ENCODE measurements around the gene S100A1. TPM values are rescaled to one million over a fixed set of nuclear protein-coding genes. Genes with fewer than 3 reads are reported as not detected.

Gene S100A1
- total RNA-seq, 1 donor = not detected

DNA sequence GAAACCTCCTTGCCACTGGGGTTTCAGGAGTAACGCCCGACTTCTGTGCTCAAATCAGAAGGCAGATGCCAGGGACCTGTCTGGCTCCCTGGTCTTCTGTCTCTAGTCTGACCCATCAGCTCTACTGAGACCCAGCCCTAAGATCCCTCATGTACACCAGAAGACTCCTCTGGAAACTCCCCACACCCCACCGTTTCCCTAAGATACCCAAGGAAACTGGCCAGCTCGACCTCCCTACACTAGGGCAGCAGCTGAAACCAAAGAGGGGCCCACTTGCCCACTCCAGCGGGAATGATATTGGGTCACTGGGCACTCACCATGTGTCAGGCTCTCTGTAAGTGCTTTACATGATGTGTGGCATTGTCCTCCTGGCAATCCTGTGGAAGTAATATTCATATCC is 14.8 kb upstream of the S100A1 start:
- TF ChIP-seq, protein P1, sequence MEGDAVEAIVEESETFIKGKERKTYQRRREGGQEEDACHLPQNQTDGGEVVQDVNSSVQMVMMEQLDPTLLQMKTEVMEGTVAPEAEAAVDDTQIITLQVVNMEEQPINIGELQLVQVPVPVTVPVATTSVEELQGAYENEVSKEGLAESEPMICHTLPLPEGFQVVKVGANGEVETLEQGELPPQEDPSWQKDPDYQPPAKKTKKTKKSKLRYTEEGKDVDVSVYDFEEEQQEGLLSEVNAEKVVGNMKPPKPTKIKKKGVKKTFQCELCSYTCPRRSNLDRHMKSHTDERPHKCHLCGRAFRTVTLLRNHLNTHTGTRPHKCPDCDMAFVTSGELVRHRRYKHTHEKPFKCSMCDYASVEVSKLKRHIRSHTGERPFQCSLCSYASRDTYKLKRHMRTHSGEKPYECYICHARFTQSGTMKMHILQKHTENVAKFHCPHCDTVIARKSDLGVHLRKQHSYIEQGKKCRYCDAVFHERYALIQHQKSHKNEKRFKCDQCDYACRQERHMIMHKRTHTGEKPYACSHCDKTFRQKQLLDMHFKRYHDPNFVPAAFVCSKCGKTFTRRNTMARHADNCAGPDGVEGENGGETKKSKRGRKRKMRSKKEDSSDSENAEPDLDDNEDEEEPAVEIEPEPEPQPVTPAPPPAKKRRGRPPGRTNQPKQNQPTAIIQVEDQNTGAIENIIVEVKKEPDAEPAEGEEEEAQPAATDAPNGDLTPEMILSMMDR (IDR thresholded peaks at IDR 0.05; ENCODE audit: insufficient read depth, low read depth, low read length) = no peak
- peak overlapping the region; percentile 62 for H3K4me3 ChIP-seq (ENCODE audit: low read depth, low read length)
- no peak for DNase-seq (ENCODE audit: low read depth)

DNA sequence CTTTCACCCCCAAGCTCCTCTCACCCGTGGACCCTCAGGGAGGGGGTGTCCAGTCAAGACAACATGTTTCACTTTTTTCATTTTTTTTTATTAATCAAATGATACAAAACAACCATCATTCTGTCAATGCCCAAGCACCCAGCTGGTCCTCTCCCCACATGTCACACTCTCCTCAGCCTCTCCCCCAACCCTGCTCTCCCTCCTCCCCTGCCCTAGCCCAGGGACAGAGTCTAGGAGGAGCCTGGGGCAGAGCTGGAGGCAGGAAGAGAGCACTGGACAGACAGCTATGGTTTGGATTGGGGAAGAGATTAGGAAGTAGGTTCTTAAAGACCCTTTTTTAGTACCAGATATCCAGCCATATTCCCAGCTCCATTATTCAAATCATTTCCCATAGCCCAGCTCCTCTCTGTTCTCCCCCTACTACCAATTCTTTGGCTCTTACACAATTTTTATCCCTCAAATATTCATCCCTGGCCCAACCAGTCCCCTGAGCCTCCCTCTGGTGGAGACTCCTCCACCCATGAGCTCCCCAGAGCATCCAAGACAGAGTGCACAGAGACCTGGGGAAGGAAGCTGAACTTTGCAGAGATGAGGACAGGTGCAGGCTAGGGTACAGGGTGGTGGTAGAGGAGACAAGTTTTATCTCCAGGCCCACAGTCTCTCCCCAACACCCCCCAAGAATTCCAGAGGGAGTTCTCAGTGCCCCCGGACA is 13.9 kb upstream of the S100A1 start:
- no peak overlapping the region for H3K4me3 ChIP-seq (ENCODE audit: low read depth, low read length)
- no peak for DNase-seq (ENCODE audit: low read depth)
- TF ChIP-seq, protein P1 (IDR thresholded peaks at IDR 0.05; ENCODE audit: insufficient read depth, low read depth, low read length) = peak; percentile 12

DNA sequence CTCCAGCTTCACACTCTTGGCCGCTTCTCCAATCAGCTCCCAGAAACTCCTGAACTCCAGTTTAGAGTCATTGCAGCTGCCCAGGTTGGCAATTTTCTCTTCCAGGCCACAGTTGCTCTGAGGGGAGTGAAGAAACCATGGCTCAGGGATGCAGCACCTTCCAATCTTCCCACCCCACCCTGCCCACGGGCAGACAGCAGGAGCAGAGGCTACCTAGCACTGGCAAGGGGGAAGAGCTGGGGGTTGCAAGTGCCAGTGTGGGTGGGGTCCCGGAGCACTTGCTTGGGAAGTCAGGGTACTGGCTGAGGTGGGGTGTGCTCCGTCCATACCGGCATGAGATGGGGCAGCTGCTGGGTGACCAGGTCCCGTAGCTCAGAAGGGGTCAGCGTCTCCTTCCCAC is 13.3 kb upstream of the S100A1 start:
- DNase-seq (ENCODE audit: low read depth) = no peak
- no peak overlapping the region for H3K4me3 ChIP-seq (ENCODE audit: low read depth, low read length)
- TF ChIP-seq, protein P1 (IDR thresholded peaks at IDR 0.05; ENCODE audit: insufficient read depth, low read depth, low read length) = no peak

DNA sequence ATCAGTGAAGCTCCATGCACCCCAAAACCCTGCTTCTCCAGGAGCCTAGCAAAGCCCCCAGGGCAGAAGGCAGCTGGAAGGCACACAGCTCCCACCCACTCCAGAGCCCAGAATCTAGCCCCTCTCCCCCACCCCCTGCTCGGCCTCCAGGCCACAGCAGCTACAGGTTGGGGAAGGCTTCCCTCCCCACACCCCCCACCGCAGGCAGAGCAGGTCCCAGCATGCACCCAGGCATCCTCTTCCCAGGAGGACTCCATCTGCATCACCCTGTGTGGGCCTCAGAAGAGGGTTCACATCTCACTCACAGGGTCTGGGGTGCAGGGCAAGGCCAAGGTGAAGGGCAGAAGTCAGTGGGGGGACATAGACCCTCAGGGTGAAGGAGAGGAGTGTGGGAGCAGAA is 12.8 kb upstream of the S100A1 start:
- DNase-seq (ENCODE audit: low read depth) = no peak
- TF ChIP-seq, protein P1 (IDR thresholded peaks at IDR 0.05; ENCODE audit: insufficient read depth, low read depth, low read length) = no peak
- no peak overlapping the region for H3K4me3 ChIP-seq (ENCODE audit: low read depth, low read length)

DNA sequence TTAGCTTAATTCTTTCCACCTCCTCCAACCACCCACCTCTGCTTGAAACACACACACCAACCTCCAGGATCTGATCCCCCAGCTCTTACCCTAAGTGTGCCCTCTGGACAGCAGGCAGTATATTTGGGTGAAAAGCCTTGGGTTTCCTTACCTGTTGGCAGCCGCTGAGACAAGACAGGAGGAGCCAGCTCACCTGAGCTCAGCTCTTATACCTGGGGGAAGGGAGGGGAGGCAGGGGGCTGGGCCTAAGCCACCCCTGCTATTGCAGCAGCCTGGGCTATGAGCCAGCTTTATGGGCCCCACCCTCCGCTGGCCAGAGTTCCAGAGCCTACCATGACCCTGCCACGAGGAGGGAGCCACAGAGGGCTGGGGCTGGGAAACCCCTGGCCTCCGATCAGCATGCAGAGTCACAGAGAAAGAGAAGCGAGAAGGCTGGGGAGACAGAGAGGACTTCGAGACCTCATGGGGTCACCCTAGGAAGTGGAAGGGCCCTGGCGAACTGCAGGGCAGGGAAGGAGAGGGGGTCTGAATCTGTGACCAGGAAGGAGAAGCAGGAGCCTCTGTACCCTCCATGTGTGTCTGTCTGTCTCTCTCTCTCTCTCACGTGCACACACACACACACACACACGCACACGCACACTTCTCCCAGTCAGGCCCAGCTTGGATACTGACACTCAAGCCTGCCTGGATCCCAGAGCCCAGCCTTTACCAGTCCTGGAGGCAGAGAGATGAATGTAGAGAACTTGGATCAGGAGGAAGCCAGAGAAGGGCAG is 11.9 kb upstream of the S100A1 start, which contains the start of gene S100A14:
TSS of gene S100A14 (minus strand) at position 182 of the 773 bp plus-strand sequence. CDS start 467 bp downstream, outside the sequence.
- TF ChIP-seq, protein P1 (IDR thresholded peaks at IDR 0.05; ENCODE audit: insufficient read depth, low read depth, low read length) = no peak
- DNase-seq (ENCODE audit: low read depth) = no peak
- H3K4me3 ChIP-seq (ENCODE audit: low read depth, low read length) = no peak within 1 kb of the TSS

DNA sequence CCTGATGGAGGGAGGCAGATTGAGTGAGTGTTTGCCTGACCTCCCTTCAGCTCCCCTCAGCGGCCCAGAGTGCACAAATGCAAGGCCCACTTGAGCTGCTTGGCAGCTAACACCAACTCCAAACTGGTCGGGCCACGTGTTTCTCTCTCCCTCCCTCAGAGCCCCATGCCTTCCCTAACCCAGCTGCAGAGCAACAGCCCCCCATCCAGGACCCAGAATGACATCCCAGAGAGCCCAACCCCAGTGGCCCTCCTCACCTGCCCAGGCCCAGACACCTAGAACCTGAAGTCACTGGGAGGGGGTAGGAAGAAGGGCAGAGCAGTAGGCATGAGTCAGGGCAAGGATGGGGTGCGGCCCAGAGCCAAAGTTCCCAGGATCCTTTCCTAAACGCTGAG is 11.3 kb upstream of the S100A1 start:
- no peak overlapping the region for H3K4me3 ChIP-seq (ENCODE audit: low read depth, low read length)
- no peak for DNase-seq (ENCODE audit: low read depth)
- TF ChIP-seq, protein P1 (IDR thresholded peaks at IDR 0.05; ENCODE audit: insufficient read depth, low read depth, low read length) = no peak

All from fibroblast of villous mesenchyme (primary cell).